GM12891 (cell line): ENCODE results near the gene CD99. TPM values are rescaled to one million over a fixed set of nuclear protein-coding genes. Genes with fewer than 3 reads are reported as not detected.

Experiments
- DNase-seq: peaks from one replicate; pipeline ENCODE4 v3.0.0; 2011; ENCODE audit warnings: low spot score; ENCODE audit not compliant: insufficient read length
- FAIRE-seq: peaks from 2 replicates; lab custom pipeline; 2011; peaks lifted over from hg19 to GRCh38; lab: Jason Lieb, UNC
- PAX5 ChIP-seq: IDR thresholded peaks from 2 replicates; pipeline ENCODE4 v1.6.1; 2011; ENCODE audit warnings: low read length, moderate library complexity, mild to moderate bottlenecking; ENCODE audit not compliant: insufficient read depth, severe bottlenecking
- POLR2A ChIP-seq: IDR thresholded peaks from 2 replicates; pipeline ENCODE4 v1.6.1; 2011; ENCODE audit warnings: low read depth, low read length, control low read depth
- POLR2AphosphoS5 ChIP-seq: IDR thresholded peaks from 2 replicates; pipeline ENCODE4 v1.6.1; 2011; ENCODE audit warnings: low read depth, low read length, control low read depth
- POU2F2 ChIP-seq: IDR thresholded peaks from 2 replicates; pipeline ENCODE4 v1.6.1; 2011; ENCODE audit warnings: low read depth, mild to moderate bottlenecking, control low read depth, low read length, moderate library complexity
- SPI1 ChIP-seq: IDR thresholded peaks from 2 replicates; pipeline ENCODE4 v1.6.1; 2011; ENCODE audit warnings: low read depth, low read length, control low read depth
- TAF1 ChIP-seq: IDR thresholded peaks from 2 replicates; pipeline ENCODE4 v1.6.1; 2011; ENCODE audit warnings: low read depth, low read length, control low read depth
- polyA plus RNA-seq: library from polyadenylated mRNA; unstranded; fragments of >200 nt; gene quantifications from one replicate; pipeline ENCODE4 v1.2.1, GENCODE V29; 2012; ENCODE audit warnings: low read depth, missing spikeins, inconsistent platforms; ENCODE audit not compliant: missing spikeins

Gene CD99
- polyA plus RNA-seq, result 91.8 TPM

GRCh38 chrX:2690856-2691542 is at the start of gene CD99:
Gene CD99 (plus strand): TSS chrX:2691295. CDS start chrX:2691361, 66 bp downstream.
- TF ChIP-seq PAX5 (no peak), POLR2AphosphoS5 (no peak), TAF1 (0 out of 2 replicates have a peak, but pooled peaks have one; percentile 16), POLR2A (no peak)
- DNase-seq (peak; percentile 92), FAIRE-seq (peak; percentile 95)

- DNase-seq, result no peak
- no peak for FAIRE-seq
- TF ChIP-seq PAX5, result no peak
- no peak for TF ChIP-seq POLR2AphosphoS5
- no peak for TF ChIP-seq TAF1
- no peak for TF ChIP-seq SPI1
- TF ChIP-seq POU2F2, result no peak
- no peak for TF ChIP-seq POLR2A
Measured at GRCh38 chrX:2642146-2642545, 48.9 kb upstream of the CD99 start.

- TF ChIP-seq SPI1 (no peak), TAF1 (no peak), POLR2A (no peak), POU2F2 (no peak), POLR2AphosphoS5 (no peak), PAX5 (no peak)
- DNase-seq (no peak), FAIRE-seq (no peak)
Measured at GRCh38 chrX:2642791-2643190, 48.3 kb upstream of the CD99 start.

GRCh38 chrX:2643880-2644279 is 47.2 kb upstream of the CD99 start:
- FAIRE-seq (no peak), DNase-seq (no peak)
- no peak for TF ChIP-seq POLR2AphosphoS5
- no peak for TF ChIP-seq TAF1
- TF ChIP-seq SPI1, result peak; percentile 22; the same call in 1 of the 2 replicates

- no peak for TF ChIP-seq POLR2A
- TF ChIP-seq TAF1, result no peak
- TF ChIP-seq POLR2AphosphoS5, result no peak
- FAIRE-seq, result no peak
- DNase-seq, result no peak
Measured at GRCh38 chrX:2645563-2645962, 45.5 kb upstream of the CD99 start.

GRCh38 chrX:2647627-2648026 is 43.5 kb upstream of the CD99 start:
- TF ChIP-seq PAX5, result no peak
- no peak for TF ChIP-seq TAF1
- TF ChIP-seq POLR2A, result no peak
- no peak for TF ChIP-seq SPI1
- no peak for TF ChIP-seq POU2F2
- TF ChIP-seq POLR2AphosphoS5, result no peak
- FAIRE-seq, result no peak

GRCh38 chrX:2650037-2650436 is 41.1 kb upstream of the CD99 start:
- no peak for DNase-seq
- TF ChIP-seq POLR2A, result no peak
- no peak for TF ChIP-seq POU2F2
- no peak for TF ChIP-seq TAF1
- TF ChIP-seq PAX5, result no peak
- TF ChIP-seq SPI1, result no peak
- TF ChIP-seq POLR2AphosphoS5, result no peak
- FAIRE-seq, result no peak

More at GRCh38 chrX:2647627-2648026, 43.5 kb upstream of the CD99 start:
- no peak for DNase-seq

- TF ChIP-seq PAX5, result no peak
- TF ChIP-seq POLR2A, result no peak
- TF ChIP-seq POLR2AphosphoS5, result no peak
- TF ChIP-seq POU2F2, result no peak
- TF ChIP-seq TAF1, result no peak
- TF ChIP-seq SPI1, result no peak
- FAIRE-seq (no peak), DNase-seq (no peak)
Measured at GRCh38 chrX:2650865-2651264, 40.2 kb upstream of the CD99 start.

GRCh38 chrX:2652106-2652505 is 39.0 kb upstream of the CD99 start:
- TF ChIP-seq PAX5 (no peak), POU2F2 (no peak), SPI1 (no peak), POLR2AphosphoS5 (no peak)
- FAIRE-seq (no peak), DNase-seq (no peak)
